ENCODE measurements around the gene NOC2L. TPM values are rescaled to one million over a fixed set of nuclear protein-coding genes. Genes with fewer than 3 reads are reported as not detected.

NOC2L gene
- total and polyA plus RNA-seq, 9 of the 15 experiments (the other 6 are each of a cell fraction or from before 2014, with no cell fraction given): 4.0 to 410 (median 200) TPM

GRCh38 chr1:904310-904950 lies 54.6 kb downstream of the NOC2L start (continued):
- TF ChIP-seq DEAF1 (CRISPR knock-in tag; IDR thresholded peaks at IDR 0.05): peak; percentile 97
- no peak for TF ChIP-seq ZBTB5 (IDR thresholded peaks at IDR 0.05)
- TF ChIP-seq TAF1 (IDR thresholded peaks at IDR 0.05; ENCODE audit: control insufficient read depth, extremely low read depth, insufficient read depth, low read length, severe bottlenecking): peak; percentile 89
- 0 out of 2 replicates have a peak, but pooled peaks have one; percentile 28 for TF ChIP-seq ZSCAN29 (IDR thresholded peaks at IDR 0.05)
- TF ChIP-seq HDAC3 (IDR thresholded peaks at IDR 0.05; ENCODE audit: borderline replicate concordance, partially characterized antibody): no peak
- TF ChIP-seq ZNF143 (CRISPR knock-in tag; IDR thresholded peaks at IDR 0.05): no peak
- TF ChIP-seq ZNF764 (CRISPR knock-in tag; IDR thresholded peaks at IDR 0.05; ENCODE audit: low read depth): no peak
- no peak for TF ChIP-seq MEF2A (IDR thresholded peaks at IDR 0.05; ENCODE audit: control insufficient read depth, low read depth, low read length)
- TF ChIP-seq MAFK (IDR thresholded peaks at IDR 0.05; ENCODE audit: low read length): no peak
- TF ChIP-seq DDX20 (tag; IDR thresholded peaks at IDR 0.05; ENCODE audit: low read depth): no peak
- TF ChIP-seq E2F3 (CRISPR knock-in tag; IDR thresholded peaks at IDR 0.05): peak; percentile 78
- no peak for TF ChIP-seq DIDO1 (tag; IDR thresholded peaks at IDR 0.05; ENCODE audit: low read depth)
- no peak for TF ChIP-seq BRCA1 (IDR thresholded peaks at IDR 0.05)
- peak; percentile 94; the same call in 1 of the 2 replicates for TF ChIP-seq BRCA1 (CRISPR knock-in tag; IDR thresholded peaks at IDR 0.05)
- TF ChIP-seq ZBTB1 (CRISPR knock-in tag; IDR thresholded peaks at IDR 0.05; ENCODE audit: borderline replicate concordance, low read depth): peak; percentile 90
- TF ChIP-seq ZNF140 (CRISPR knock-in tag; IDR thresholded peaks at IDR 0.05): no peak
- TF ChIP-seq, protein P1, sequence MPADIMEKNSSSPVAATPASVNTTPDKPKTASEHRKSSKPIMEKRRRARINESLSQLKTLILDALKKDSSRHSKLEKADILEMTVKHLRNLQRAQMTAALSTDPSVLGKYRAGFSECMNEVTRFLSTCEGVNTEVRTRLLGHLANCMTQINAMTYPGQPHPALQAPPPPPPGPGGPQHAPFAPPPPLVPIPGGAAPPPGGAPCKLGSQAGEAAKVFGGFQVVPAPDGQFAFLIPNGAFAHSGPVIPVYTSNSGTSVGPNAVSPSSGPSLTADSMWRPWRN (IDR thresholded peaks at IDR 0.05; ENCODE audit: low read depth): no peak
- TF ChIP-seq ZNF324 (CRISPR knock-in tag; IDR thresholded peaks at IDR 0.05): no peak
- TF ChIP-seq NONO (IDR thresholded peaks at IDR 0.05; ENCODE audit: low read depth in 2 of 2, low read length in 1 of 2): peak in 1 of 2 experiments; percentile 92; a peak in 3 of 4 replicates
- TF ChIP-seq BRD9 (IDR thresholded peaks at IDR 0.05; ENCODE audit: low read depth, partially characterized antibody): no peak
- TF ChIP-seq, protein P2, sequence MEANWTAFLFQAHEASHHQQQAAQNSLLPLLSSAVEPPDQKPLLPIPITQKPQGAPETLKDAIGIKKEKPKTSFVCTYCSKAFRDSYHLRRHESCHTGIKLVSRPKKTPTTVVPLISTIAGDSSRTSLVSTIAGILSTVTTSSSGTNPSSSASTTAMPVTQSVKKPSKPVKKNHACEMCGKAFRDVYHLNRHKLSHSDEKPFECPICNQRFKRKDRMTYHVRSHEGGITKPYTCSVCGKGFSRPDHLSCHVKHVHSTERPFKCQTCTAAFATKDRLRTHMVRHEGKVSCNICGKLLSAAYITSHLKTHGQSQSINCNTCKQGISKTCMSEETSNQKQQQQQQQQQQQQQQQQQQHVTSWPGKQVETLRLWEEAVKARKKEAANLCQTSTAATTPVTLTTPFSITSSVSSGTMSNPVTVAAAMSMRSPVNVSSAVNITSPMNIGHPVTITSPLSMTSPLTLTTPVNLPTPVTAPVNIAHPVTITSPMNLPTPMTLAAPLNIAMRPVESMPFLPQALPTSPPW (CRISPR knock-in tag; IDR thresholded peaks at IDR 0.05): peak; percentile 78
- TF ChIP-seq EZH2 (IDR thresholded peaks at IDR 0.05; ENCODE audit: borderline replicate concordance, low read depth, low read length): no peak
- TF ChIP-seq RBM25 (IDR thresholded peaks at IDR 0.05; ENCODE audit: low read depth, low read length, severe bottlenecking): peak; percentile 96
- no peak for TF ChIP-seq EHMT2 (IDR thresholded peaks at IDR 0.05)
